ENCODE data around the gene ZACN. TPM values are rescaled to one million over a fixed set of nuclear protein-coding genes. Genes with fewer than 3 reads are reported as not detected.

Gene ZACN
- total RNA-seq, 1 experiment from 2014 or later: 0.09 TPM

DNA sequence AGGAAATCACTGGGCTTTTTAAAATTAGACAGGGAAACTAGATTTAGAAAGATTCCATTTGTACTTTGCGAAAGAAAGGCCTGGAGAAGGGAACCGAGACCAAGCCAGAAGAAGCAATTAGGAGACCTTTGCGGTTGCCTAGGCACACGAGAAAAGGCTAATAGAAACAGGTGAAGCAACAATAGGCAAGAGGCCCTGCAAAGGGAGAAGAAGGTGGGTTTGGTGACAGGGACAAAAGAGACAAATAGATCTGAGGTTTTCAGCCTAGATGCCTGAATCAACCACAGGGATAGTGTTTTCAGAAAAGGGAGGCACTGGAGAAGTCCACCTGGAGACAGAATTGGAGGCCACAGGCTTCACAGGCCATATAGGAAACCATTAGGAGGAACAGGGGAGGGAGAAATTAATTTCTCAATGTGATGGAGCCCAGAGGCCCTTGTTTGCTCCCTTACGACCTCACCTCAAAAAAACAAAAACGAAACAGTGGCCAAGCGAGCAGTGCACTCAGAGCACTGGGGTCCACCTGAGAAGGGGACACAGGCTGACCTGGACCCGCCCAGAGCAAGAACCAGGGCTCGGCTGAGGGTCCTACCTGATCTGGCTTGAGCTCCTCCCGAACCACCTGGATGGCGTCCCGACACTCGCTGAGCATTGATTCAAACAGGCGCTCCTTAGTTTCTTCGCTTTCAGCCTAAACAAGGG is 29.0 kb upstream of the ZACN start:
- H3K27me3 Mint-ChIP-seq (ENCODE audit: low read depth): no peaks in the 10 kb centered on the region
- no peak overlapping the region for H3K14ac ChIP-seq (ENCODE audit: insufficient read depth, low read length)
- no peak overlapping the region for H3K4me3 Mint-ChIP-seq
- H3K9ac ChIP-seq (ENCODE audit: extremely low read depth, insufficient read length, low read length): no peak overlapping the region
- H3K23me2 ChIP-seq (ENCODE audit: insufficient read length, low read depth, low read length, poor library complexity, severe bottlenecking): no peaks in the 10 kb centered on the region
- no peaks in the 10 kb centered on the region for H3K4me1 ChIP-seq (ENCODE audit: insufficient read depth, low read length)
- H4K5ac ChIP-seq (ENCODE audit: insufficient read length, low read depth, low read length): no peak overlapping the region
- peaks cover 3 to 15% of the 10 kb centered on the region in 2 experiments for H3K4me1 Mint-ChIP-seq
- H4K91ac ChIP-seq (ENCODE audit: insufficient read length, low read depth, low read length): no peak overlapping the region
- no peaks in the 10 kb centered on the region for H3K79me1 ChIP-seq (ENCODE audit: insufficient read depth, low read depth, low read length, poor library complexity, severe bottlenecking)
- no peaks in the 10 kb centered on the region for H3K27me3 ChIP-seq (ENCODE audit: insufficient read depth, low read length)
- H3K23ac ChIP-seq (ENCODE audit: insufficient read length, low read depth, low read length): no peak overlapping the region
- no peak overlapping the region for H2BK12ac ChIP-seq (ENCODE audit: insufficient read length, low read depth, low read length)
- H4K20me1 ChIP-seq (ENCODE audit: control insufficient read depth, insufficient read depth, insufficient read length): no peaks in the 10 kb centered on the region
- TF ChIP-seq, protein P1, sequence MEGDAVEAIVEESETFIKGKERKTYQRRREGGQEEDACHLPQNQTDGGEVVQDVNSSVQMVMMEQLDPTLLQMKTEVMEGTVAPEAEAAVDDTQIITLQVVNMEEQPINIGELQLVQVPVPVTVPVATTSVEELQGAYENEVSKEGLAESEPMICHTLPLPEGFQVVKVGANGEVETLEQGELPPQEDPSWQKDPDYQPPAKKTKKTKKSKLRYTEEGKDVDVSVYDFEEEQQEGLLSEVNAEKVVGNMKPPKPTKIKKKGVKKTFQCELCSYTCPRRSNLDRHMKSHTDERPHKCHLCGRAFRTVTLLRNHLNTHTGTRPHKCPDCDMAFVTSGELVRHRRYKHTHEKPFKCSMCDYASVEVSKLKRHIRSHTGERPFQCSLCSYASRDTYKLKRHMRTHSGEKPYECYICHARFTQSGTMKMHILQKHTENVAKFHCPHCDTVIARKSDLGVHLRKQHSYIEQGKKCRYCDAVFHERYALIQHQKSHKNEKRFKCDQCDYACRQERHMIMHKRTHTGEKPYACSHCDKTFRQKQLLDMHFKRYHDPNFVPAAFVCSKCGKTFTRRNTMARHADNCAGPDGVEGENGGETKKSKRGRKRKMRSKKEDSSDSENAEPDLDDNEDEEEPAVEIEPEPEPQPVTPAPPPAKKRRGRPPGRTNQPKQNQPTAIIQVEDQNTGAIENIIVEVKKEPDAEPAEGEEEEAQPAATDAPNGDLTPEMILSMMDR (conservative IDR thresholded peaks at IDR 0.05): no peak
- H3K18ac ChIP-seq (ENCODE audit: insufficient read length, low read depth, low read length): no peak overlapping the region
- no peak overlapping the region for H3K4ac ChIP-seq (ENCODE audit: low read depth, low read length)
- H3K27ac Mint-ChIP-seq: peak overlapping the region in 1 of 3 experiments; percentile 6; a peak in 1 of 7 replicates
- H3K79me2 ChIP-seq (ENCODE audit: insufficient read depth, low read length): no peaks in the 10 kb centered on the region
- H2BK120ac ChIP-seq (ENCODE audit: low read depth, low read length, poor library complexity, severe bottlenecking): no peak overlapping the region
- H3K56ac ChIP-seq (ENCODE audit: insufficient read length, low read depth, low read length): no peak overlapping the region
- H2BK20ac ChIP-seq (ENCODE audit: low read depth, low read length, poor library complexity, severe bottlenecking): no peak overlapping the region
- no peak overlapping the region for H2BK15ac ChIP-seq (ENCODE audit: low read depth, low read length)
- DNase-seq: no peak
- H3K4me2 ChIP-seq (ENCODE audit: insufficient read depth, insufficient read length, low read length): no peak overlapping the region
- H4K8ac ChIP-seq (replicated peaks; ENCODE audit: insufficient read length, low read depth, low read length): no peak overlapping the region
- H2AK5ac ChIP-seq (ENCODE audit: insufficient read length, low read length): no peak overlapping the region
- no CpG with 5 or more reads among the region's 15 CpGs for WGBS (ENCODE audit: extremely low coverage, insufficient read length, low lambda C conversion rate)
- H3T11ph ChIP-seq (ENCODE audit: low read length): no peak overlapping the region
- no peak overlapping the region for H2BK5ac ChIP-seq (ENCODE audit: insufficient read length, low read length)
- no peak overlapping the region for H3K27ac ChIP-seq (ENCODE audit: insufficient read length, low read depth, low read length)
- H3K36me3 Mint-ChIP-seq (ENCODE audit: insufficient read depth in 1 of 3, low read depth in 3 of 3): peaks cover 42 to 78% (median 73%) of the 10 kb centered on the region in 3 experiments; a peak in 6 of 7 replicates
- H2AFZ ChIP-seq (ENCODE audit: low read length): no peak overlapping the region
- H3K9me3 ChIP-seq (ENCODE audit: control insufficient read depth, low read depth, low read length): no peaks in the 10 kb centered on the region
- no peaks in the 10 kb centered on the region for H3K9me3 Mint-ChIP-seq
